GM12878 (cell line): Measurements from ENCODE around the gene PDZRN3. TPM values are rescaled to one million over a fixed set of nuclear protein-coding genes. Genes with fewer than 3 reads are reported as not detected.

Experiments
- ATF2 ChIP-seq: IDR thresholded peaks from 2 replicates; pipeline ENCODE4 v1.6.1; 2012; ENCODE audit warnings: low read length, inconsistent platforms
- CUX1 ChIP-seq: IDR thresholded peaks from 2 replicates; pipeline ENCODE4 v1.6.1; 2012; ENCODE audit warnings: improper control_type of control experiment, low read depth, low read length; ENCODE audit not compliant: insufficient replicate concordance
- HDGF ChIP-seq: fragments of 450-650 bp; IDR thresholded peaks from 2 replicates; pipeline ENCODE4 v1.6.1; 2016; ENCODE audit warnings: antibody characterized with exemption
- IRF3 ChIP-seq: fragments of 450-650 bp; IDR thresholded peaks from 2 replicates; pipeline ENCODE4 v1.6.1; 2014; ENCODE audit warnings: mild to moderate bottlenecking
- MTA3 ChIP-seq: IDR thresholded peaks from 2 replicates; pipeline ENCODE4 v1.6.1; 2012; ENCODE audit warnings: low read length, inconsistent platforms, borderline replicate concordance
- SMAD5 ChIP-seq: IDR thresholded peaks from 2 replicates; pipeline ENCODE4 v1.6.1; 2016; ENCODE audit warnings: antibody characterized with exemption, low read depth
- SMC3 ChIP-seq: IDR thresholded peaks from 2 replicates; pipeline ENCODE4 v1.6.1; 2011; ENCODE audit warnings: low read length, improper control_type of control experiment, borderline replicate concordance
- YBX1 ChIP-seq: fragments of 450-650 bp; IDR thresholded peaks from 2 replicates; pipeline ENCODE4 v1.6.1; 2016; ENCODE audit warnings: antibody characterized with exemption
- ZNF592 ChIP-seq: fragments of 450-650 bp; IDR thresholded peaks from 2 replicates; pipeline ENCODE4 v1.6.1; 2017; ENCODE audit warnings: mild to moderate bottlenecking, moderate library complexity
- polyA plus RNA-seq, 11 experiments: library from polyadenylated mRNA; depleted of rRNA in 4 of 11; unstranded in 6 of 11; stranded (reverse) in 5 of 11; fragments of >200 nt; fragmentation: Nextera tagmentation in 4 of 11; fragmentation: Illumina TruSeq in 1 of 11; extraction: Ambion mirVana in 4 of 11; extraction: Trizol in 1 of 11; gene quantifications; 1 replicate in 1 of 11; 2 replicates in 10 of 11; pipeline versions ENCODE4 v1.2.1 to v1.2.3, GENCODE V29; 2011 to 2016; ENCODE audit warnings: inconsistent platforms in 2 of 11, missing spikeins in 2 of 11, low read depth in 1 of 11
- total RNA-seq, 4 experiments: library from RNA; depleted of rRNA in 3 of 4; stranded (reverse); fragments of >200 nt in 3 of 4; fragmentation: Illumina TruSeq in 1 of 4; extraction: Trizol in 1 of 4; gene quantifications; 2 replicates each; pipeline versions ENCODE4 v1.2.1 to v1.2.3, GENCODE V29; 2013 to 2021

PDZRN3 gene
- total and polyA plus RNA-seq, 10 of the 15 experiments (the other 5 are each of a cell fraction or from before 2014, with no cell fraction given), result 0.07 to 0.37 (median 0.12) TPM; not detected in 6

GRCh38 chr3:73474619-73475018 lies 150.1 kb downstream of the PDZRN3 start (continued):
- TF ChIP-seq CUX1 (no peak), SMC3 (no peak), YBX1 (no peak), ZNF592 (no peak), IRF3 (no peak), HDGF (no peak), SMAD5 (no peak), MTA3 (no peak), ATF2 (no peak)
- TF ChIP-seq, all 136 proteins: peak for 0
